ENCODE results near the gene DUSP21. TPM values are rescaled to one million over a fixed set of nuclear protein-coding genes. Genes with fewer than 3 reads are reported as not detected.
"Not testable (repeated sequence)": the region's sequence is repeated elsewhere in the genome, so short reads cannot be mapped to it uniquely, and the experiment has no call there.

The DUSP21 gene
- total RNA-seq, 1 experiment from 2014 or later, result not detected

DNA sequence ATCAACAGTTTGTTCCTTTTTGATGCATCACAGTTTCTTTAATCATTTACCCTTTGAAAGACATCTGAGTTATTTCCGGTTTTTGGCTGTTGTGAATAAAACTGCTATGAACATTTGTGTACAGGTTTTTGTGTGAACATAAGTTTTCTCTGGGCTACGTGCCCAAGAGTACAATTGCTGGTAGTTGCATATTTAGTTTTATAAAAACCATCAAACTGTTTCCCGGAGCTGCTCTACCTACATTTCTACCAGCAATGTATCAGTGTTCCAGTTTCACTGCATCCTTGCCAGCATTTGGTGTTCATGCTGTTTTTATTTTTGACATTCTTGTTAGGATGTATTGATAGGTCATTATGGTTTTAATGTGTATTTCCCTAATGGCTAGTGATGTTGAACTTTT lies 46.4 kb downstream of the DUSP21 start:
- Histone ChIP-seq H3K4me3 (replicated peaks in 1 of 2; ENCODE audit: low read depth in 1 of 2, low read length in 2 of 2) (no peak overlapping the region), H3K9me2 (ENCODE audit: insufficient read depth) (no peaks in the 10 kb centered on the region), H4K20me1 (ENCODE audit: insufficient read depth) (no peaks in the 10 kb centered on the region), H2AFZ (ENCODE audit: low read depth, low read length, poor library complexity, severe bottlenecking) (no peak overlapping the region), H3K4me2 (ENCODE audit: low read length) (no peak overlapping the region), H3K27me3 (ENCODE audit: insufficient read depth, low read length) (no peaks in the 10 kb centered on the region), H3K9ac (ENCODE audit: low read length) (no peak overlapping the region), H3K4me1 (ENCODE audit: control insufficient read depth in 1 of 2, insufficient read depth in 2 of 2, low read length in 2 of 2) (peaks cover 0 to 2% of the 10 kb centered on the region in 2 experiments; a peak in 3 of 4 replicates), H3K27ac (ENCODE audit: low read depth, low read length) (no peak overlapping the region), H3K36me3 (ENCODE audit: control insufficient read depth in 1 of 2, insufficient read depth in 2 of 2, low read length in 2 of 2) (no peaks in the 10 kb centered on the region), H3K9me3 (ENCODE audit: control insufficient read depth in 1 of 2, insufficient read depth in 1 of 2, low read depth in 1 of 2, low read length in 2 of 2) (no peaks in the 10 kb centered on the region), H3K79me2 (ENCODE audit: insufficient read depth, low read length) (peaks cover 81% of the 10 kb centered on the region)
- ChIA-PET RAD21 (ENCODE audit: low non-redundant PET in 1 of 2, low total read pairs in 2 of 2, uncharacterized antibody in 2 of 2, unreplicated experiment in 2 of 2) (no interaction called here), CTCF (no interaction called here), POLR2A (no interaction called here)
- no TSS peak for BruUV-seq (replicated peaks)
- TF ChIP-seq POLR2AphosphoS5 (IDR thresholded peaks at IDR 0.05; ENCODE audit: low read depth, low read length) (no peak), YY1 (IDR thresholded peaks at IDR 0.05; ENCODE audit: extremely low read depth, insufficient replicate concordance, low read depth, low read length) (no peak), EGR1 (IDR thresholded peaks at IDR 0.05; ENCODE audit: low read depth) (no peak), ELF1 (IDR thresholded peaks at IDR 0.05; ENCODE audit: borderline replicate concordance, low read depth) (no peak), FOSL1 (IDR thresholded peaks at IDR 0.05; ENCODE audit: low read depth) (no peak), TCF7L2 (IDR thresholded peaks at IDR 0.05; ENCODE audit: borderline replicate concordance, extremely low read depth, insufficient read depth, insufficient read length) (no peak), RAD21 (IDR thresholded peaks at IDR 0.05; ENCODE audit: low read depth) (no peak), EZH2phosphoT487 (IDR thresholded peaks at IDR 0.05; ENCODE audit: borderline replicate concordance) (no peak)
- TF ChIP-seq, protein P1, sequence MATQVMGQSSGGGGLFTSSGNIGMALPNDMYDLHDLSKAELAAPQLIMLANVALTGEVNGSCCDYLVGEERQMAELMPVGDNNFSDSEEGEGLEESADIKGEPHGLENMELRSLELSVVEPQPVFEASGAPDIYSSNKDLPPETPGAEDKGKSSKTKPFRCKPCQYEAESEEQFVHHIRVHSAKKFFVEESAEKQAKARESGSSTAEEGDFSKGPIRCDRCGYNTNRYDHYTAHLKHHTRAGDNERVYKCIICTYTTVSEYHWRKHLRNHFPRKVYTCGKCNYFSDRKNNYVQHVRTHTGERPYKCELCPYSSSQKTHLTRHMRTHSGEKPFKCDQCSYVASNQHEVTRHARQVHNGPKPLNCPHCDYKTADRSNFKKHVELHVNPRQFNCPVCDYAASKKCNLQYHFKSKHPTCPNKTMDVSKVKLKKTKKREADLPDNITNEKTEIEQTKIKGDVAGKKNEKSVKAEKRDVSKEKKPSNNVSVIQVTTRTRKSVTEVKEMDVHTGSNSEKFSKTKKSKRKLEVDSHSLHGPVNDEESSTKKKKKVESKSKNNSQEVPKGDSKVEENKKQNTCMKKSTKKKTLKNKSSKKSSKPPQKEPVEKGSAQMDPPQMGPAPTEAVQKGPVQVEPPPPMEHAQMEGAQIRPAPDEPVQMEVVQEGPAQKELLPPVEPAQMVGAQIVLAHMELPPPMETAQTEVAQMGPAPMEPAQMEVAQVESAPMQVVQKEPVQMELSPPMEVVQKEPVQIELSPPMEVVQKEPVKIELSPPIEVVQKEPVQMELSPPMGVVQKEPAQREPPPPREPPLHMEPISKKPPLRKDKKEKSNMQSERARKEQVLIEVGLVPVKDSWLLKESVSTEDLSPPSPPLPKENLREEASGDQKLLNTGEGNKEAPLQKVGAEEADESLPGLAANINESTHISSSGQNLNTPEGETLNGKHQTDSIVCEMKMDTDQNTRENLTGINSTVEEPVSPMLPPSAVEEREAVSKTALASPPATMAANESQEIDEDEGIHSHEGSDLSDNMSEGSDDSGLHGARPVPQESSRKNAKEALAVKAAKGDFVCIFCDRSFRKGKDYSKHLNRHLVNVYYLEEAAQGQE (IDR thresholded peaks at IDR 0.05; ENCODE audit: low read depth), result no peak
- TF ChIP-seq, protein P2, sequence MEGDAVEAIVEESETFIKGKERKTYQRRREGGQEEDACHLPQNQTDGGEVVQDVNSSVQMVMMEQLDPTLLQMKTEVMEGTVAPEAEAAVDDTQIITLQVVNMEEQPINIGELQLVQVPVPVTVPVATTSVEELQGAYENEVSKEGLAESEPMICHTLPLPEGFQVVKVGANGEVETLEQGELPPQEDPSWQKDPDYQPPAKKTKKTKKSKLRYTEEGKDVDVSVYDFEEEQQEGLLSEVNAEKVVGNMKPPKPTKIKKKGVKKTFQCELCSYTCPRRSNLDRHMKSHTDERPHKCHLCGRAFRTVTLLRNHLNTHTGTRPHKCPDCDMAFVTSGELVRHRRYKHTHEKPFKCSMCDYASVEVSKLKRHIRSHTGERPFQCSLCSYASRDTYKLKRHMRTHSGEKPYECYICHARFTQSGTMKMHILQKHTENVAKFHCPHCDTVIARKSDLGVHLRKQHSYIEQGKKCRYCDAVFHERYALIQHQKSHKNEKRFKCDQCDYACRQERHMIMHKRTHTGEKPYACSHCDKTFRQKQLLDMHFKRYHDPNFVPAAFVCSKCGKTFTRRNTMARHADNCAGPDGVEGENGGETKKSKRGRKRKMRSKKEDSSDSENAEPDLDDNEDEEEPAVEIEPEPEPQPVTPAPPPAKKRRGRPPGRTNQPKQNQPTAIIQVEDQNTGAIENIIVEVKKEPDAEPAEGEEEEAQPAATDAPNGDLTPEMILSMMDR (IDR thresholded peaks at IDR 0.05 in 2 of 3, conservative IDR thresholded peaks at IDR 0.05 in 1 of 3; ENCODE audit: borderline replicate concordance in 1 of 3, insufficient read depth in 1 of 3, low read depth in 2 of 3, low read length in 2 of 3), result no peak
- no peak for ATAC-seq
- no peak for DNase-seq (ENCODE audit: low read depth, low spot score)
- intact Hi-C loops (cut with micrococcal nuclease), result no loop called here

DNA sequence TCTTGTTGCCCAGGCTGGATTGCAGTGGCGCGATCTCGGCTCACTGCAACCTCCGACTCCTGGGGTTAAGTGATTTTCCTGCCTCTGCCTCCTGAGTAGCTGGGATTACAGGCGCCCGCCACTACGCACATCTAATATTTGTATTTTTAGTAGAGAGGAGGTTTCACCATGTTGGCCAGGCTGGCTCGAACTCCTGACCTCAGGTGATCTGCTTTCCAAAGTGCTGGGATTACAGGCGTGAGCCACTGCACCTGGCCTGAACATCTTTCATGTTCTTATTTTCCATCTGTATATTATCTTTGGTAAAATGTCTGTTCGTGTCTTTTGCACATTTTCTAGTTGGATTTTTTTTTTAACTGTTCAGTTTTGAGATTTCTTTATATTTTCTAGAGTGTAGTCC lies 46.9 kb downstream of the DUSP21 start:
- H3K27ac ChIP-seq (ENCODE audit: low read depth, low read length); H3K9me2 ChIP-seq (ENCODE audit: insufficient read depth); H3K9me3 ChIP-seq (ENCODE audit: control insufficient read depth in 1 of 2, insufficient read depth in 1 of 2, low read depth in 1 of 2, low read length in 2 of 2); H3K4me1 ChIP-seq (ENCODE audit: control insufficient read depth in 1 of 2, insufficient read depth in 2 of 2, low read length in 2 of 2); H3K4me3 ChIP-seq (replicated peaks in 1 of 2; ENCODE audit: low read depth in 1 of 2, low read length in 2 of 2); DNase-seq (ENCODE audit: low read depth, low spot score); H3K36me3 ChIP-seq (ENCODE audit: control insufficient read depth in 1 of 2, insufficient read depth in 2 of 2, low read length in 2 of 2); RAD21 ChIA-PET (ENCODE audit: low non-redundant PET in 1 of 2, low total read pairs in 2 of 2, uncharacterized antibody in 2 of 2, unreplicated experiment in 2 of 2); H3K4me2 ChIP-seq (ENCODE audit: low read length); intact Hi-C loops (cut with micrococcal nuclease); H4K20me1 ChIP-seq (ENCODE audit: insufficient read depth); H2AFZ ChIP-seq (ENCODE audit: low read depth, low read length, poor library complexity, severe bottlenecking); H3K27me3 ChIP-seq (ENCODE audit: insufficient read depth, low read length); POLR2A ChIA-PET; ATAC-seq; CTCF ChIA-PET; BruUV-seq (replicated peaks); H3K9ac ChIP-seq (ENCODE audit: low read length): not testable (repeated sequence)
- peaks cover 83% of the 10 kb centered on the region for H3K79me2 ChIP-seq (ENCODE audit: insufficient read depth, low read length)

All from HCT116 (cell line).